Muscle layer of duodenum (tissue), 2 donors: ENCODE data around the gene FXYD4.

ENCODE experiments used
- H3K27ac ChIP-seq: one replicate; pipeline ENCODE4 v1.7.0; 2013; ENCODE audit warnings: mild to moderate bottlenecking, low read length
- H3K27me3 ChIP-seq: one replicate; pipeline ENCODE4 v1.7.0; 2013; ENCODE audit warnings: low read depth, mild to moderate bottlenecking, control low read depth, low read length
- H3K36me3 ChIP-seq, 2 donors: one replicate each; pipeline ENCODE4 v1.7.0; 2013; ENCODE audit warnings: low read length in 2 of 2, control low read depth in 1 of 2, mild to moderate bottlenecking in 1 of 2; ENCODE audit not compliant: insufficient read depth in 2 of 2, control insufficient read depth in 1 of 2
- H3K4me1 ChIP-seq, 2 donors: one replicate each; pipeline ENCODE4 v1.7.0; 2013; ENCODE audit warnings: low read length in 2 of 2, mild to moderate bottlenecking in 2 of 2, control low read depth in 1 of 2, moderate library complexity in 1 of 2; ENCODE audit not compliant: insufficient read depth in 2 of 2, control insufficient read depth in 1 of 2
- H3K4me3 ChIP-seq, 2 donors: one replicate each; pipeline ENCODE4 v1.7.0; 2013; ENCODE audit warnings: low read length in 2 of 2, low read depth in 1 of 2, mild to moderate bottlenecking in 1 of 2
- H3K9me3 ChIP-seq, 2 donors: one replicate each; pipeline ENCODE4 v1.7.0; 2013; ENCODE audit warnings: low read length in 2 of 2, control low read depth in 1 of 2, mild to moderate bottlenecking in 1 of 2; ENCODE audit not compliant: control insufficient read depth in 1 of 2
- donor health status: healthy.

Gene FXYD4

DNA sequence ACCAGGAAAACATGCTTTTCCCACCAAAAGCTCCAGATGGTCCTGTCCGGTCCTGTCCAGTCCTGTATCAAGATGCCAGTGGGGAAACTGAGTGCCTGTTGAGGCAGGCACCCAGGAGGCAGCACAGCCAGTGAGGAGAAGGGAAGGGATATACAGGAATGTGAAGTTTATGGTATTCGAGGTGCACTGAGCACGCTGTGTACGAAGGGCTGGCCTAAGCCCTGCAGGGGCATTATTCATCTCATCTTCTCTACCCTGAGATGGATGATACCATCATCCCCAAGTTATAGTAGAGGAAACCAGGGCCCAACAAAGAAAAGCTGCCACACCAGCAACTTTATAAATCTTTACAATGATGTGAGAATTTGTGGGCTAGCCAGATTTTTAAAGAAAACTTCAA lies 23.4 kb upstream of the FXYD4 start:
- no peaks in the 10 kb centered on the region for H3K36me3 ChIP-seq
- no peaks in the 10 kb centered on the region for H3K9me3 ChIP-seq
- peaks cover 12% of the 10 kb centered on the region for H3K27me3 ChIP-seq
- no peaks in the 10 kb centered on the region for H3K4me1 ChIP-seq
- no peak overlapping the region for H3K4me3 ChIP-seq
- H3K27ac ChIP-seq = no peak overlapping the region

DNA sequence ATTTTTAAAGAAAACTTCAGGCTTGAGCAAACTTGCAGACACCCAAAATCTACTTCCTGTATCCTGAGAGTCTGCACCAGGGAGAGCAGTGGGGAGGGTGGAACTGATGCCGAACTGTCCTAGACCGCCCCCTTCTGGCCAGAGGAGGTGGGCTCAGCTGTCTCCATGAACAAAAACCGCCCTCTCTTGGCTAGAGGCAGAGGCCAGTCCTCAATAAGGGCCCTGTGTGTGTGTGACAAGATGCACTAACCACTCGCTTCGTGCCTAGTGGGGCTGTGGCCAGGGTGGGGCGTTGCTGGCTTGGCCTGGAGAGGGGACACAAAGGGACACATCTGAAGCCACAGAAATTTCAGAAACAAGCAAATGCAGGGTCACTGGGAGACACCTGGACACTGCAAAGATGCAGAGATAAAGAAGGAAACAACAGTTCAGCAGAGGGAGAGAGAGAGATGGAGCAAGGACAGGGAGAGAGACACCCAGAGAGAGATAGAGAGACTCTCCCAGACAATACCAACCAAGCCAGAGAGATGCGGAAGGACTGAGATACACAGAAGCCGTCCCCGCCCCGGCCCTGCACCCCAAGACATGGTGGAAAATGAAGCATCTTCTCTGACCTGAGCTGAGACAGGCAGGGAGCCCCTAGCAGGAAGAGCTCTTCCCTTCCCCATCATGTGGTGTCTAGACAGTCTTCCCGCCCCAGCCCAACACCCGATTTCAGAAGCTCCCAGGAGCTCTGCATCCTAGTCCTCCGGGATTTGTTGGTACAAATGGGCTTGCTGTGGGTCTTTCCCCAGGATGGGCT lies 22.7 kb upstream of the FXYD4 start:
- Histone ChIP-seq H3K4me1 (no peaks in the 10 kb centered on the region), H3K9me3 (no peaks in the 10 kb centered on the region), H3K4me3 (no peak overlapping the region), H3K27me3 (peaks cover 12% of the 10 kb centered on the region), H3K36me3 (no peaks in the 10 kb centered on the region), H3K27ac (no peak overlapping the region)

DNA sequence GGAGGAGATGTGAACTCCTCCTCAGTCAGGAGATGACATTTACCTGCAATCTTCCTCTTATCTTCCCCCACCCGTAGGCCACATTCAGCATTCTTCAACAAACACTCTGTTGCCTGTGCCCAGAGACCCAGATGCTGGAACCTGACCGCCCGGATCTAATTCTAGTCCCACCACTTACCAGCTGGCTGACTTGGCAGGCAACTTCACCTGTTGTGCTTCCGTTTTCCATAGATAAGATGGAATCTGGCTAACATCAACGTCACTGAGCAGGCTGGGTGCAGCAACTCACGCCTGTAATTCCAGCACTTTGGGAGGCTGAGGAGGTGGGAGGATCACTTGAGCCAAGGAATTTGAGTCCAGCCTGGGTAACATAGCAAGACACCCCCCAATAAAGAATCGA lies 21.3 kb upstream of the FXYD4 start:
- no peaks in the 10 kb centered on the region for H3K36me3 ChIP-seq
- H3K27ac ChIP-seq = no peak overlapping the region
- no peaks in the 10 kb centered on the region for H3K4me1 ChIP-seq
- no peaks in the 10 kb centered on the region for H3K9me3 ChIP-seq
- H3K27me3 ChIP-seq = peaks cover 12% of the 10 kb centered on the region
- no peak overlapping the region for H3K4me3 ChIP-seq

DNA sequence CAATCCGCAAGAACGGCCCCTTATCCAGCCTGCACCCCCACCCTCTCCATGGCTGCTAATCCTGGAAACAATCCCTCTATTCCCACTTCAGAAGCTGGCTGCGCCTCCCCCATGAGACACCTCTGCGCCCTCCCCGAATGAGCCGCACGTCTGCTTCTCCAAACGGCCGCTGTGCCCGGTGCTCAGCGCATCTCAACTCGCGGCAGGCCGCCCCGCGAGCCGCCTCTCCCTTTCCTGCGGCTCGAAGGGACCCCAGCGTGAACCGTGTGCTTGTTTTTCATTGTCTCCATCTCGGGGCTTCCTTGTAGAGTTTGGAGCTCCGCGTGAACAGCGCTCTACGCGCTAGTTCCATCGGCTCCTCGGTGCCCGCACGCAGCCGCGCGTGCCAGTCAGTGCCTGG lies 20.8 kb upstream of the FXYD4 start:
- Histone ChIP-seq H3K4me1 (no peaks in the 10 kb centered on the region), H3K36me3 (no peaks in the 10 kb centered on the region), H3K27ac (no peak overlapping the region), H3K27me3 (peaks cover 12% of the 10 kb centered on the region), H3K9me3 (no peaks in the 10 kb centered on the region), H3K4me3 (no peak overlapping the region)

DNA sequence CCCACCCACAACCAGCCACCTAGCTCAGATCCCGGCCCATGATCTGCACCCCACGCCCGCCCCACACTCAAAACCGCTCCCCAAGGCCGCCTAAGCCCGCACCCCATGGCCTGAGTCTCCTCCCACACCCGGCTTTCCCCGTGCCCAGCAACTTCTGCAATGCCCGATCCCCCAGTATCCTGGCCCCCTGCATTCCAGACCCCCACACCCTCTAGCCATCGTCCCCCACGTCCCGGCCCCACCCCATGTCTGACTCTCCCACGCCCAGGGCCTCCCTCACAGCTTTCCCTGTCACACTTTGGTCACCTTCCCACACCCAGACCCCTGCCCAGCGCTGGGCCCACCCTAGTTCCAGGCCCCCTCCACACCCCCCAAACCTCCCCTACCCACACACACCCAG lies 20.1 kb upstream of the FXYD4 start:
- no peak overlapping the region for H3K27ac ChIP-seq

DNA sequence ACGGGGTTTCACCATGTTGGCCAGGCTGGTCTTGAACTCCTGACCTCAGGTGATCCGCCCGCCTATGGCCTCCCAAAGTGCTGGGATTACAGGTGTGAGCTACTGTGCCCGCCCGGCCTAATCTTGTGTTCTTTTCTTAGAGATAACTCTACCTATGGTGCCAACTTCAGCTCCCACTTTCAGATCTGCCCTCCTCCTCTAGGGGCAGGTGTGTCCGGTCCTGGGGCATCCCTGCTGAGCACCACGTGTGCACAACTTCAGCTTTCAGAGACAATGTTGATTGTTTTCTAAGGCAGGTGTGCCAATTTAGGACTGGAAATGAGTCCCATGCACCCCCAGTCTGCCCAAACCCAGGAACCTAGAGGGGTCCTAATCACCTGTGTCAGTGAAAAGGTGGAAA lies 18.5 kb upstream of the FXYD4 start:
- no peak overlapping the region for H3K4me3 ChIP-seq
- H3K4me1 ChIP-seq = no peaks in the 10 kb centered on the region
- H3K36me3 ChIP-seq = no peaks in the 10 kb centered on the region
- H3K9me3 ChIP-seq = no peaks in the 10 kb centered on the region
- H3K27me3 ChIP-seq = peaks cover 12% of the 10 kb centered on the region
- H3K27ac ChIP-seq = no peak overlapping the region

More for the DNA sequence above, 20.1 kb upstream of the FXYD4 start:
- H3K4me1 ChIP-seq = no peaks in the 10 kb centered on the region
- H3K4me3 ChIP-seq = no peak overlapping the region
- no peaks in the 10 kb centered on the region for H3K9me3 ChIP-seq
- no peaks in the 10 kb centered on the region for H3K36me3 ChIP-seq
- H3K27me3 ChIP-seq = peaks cover 12% of the 10 kb centered on the region

DNA sequence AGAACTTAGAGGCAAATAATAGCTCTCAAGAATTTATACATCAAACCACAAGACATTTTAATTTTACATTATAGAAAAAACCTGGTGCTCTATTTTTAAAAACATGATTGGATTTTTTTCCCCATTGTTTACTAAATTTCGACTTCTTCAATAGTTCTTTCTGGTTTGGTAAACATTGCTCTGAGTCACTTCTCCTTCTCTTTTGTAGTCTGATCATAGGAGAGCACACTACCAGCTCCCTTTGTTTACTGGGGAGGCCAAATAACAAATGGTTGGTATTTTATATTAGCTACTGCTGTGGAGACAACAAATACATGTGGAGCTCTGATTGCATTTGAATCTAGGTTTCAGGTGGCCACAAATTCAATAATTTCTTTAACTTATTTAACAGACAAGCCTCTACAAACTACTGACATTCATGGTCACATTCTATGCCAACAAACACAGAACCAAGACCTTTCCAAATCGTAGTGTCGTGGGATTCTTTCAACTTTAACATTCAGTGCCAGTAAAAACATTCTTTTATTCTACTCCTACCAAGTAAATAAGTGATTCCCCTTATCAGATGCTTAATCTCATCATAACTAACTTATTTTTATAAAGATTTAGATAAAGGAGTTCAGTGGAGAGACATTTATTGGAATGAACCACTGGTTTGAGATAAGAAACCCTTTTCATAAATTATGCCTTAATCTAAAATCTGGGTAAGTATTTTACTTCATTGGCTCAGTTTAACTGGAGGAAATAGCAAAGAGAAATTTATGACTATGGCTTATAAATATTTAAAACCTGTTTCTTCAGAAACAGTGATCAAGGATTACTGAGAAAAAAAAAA lies 17.7 kb upstream of the FXYD4 start:
- H3K9me3 ChIP-seq = no peaks in the 10 kb centered on the region
- no peaks in the 10 kb centered on the region for H3K36me3 ChIP-seq
- no peak overlapping the region for H3K27ac ChIP-seq
- H3K4me3 ChIP-seq = no peak overlapping the region
- H3K27me3 ChIP-seq = peaks cover 12% of the 10 kb centered on the region
- H3K4me1 ChIP-seq = no peaks in the 10 kb centered on the region

DNA sequence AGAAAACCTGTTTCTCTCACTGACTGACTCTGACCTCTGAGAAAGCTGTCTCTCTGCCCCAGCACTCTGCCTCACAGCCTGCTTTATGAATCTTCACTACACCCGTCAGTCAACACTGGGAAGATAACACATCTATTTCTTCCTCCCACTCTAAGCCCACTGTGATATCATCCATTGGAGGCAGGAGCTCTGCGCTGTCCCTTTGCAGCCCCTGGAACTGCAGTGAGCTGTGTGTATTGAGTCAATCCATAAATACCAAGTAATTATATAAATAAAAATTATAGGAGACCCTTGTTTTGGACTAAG lies 17.2 kb upstream of the FXYD4 start:
- no peaks in the 10 kb centered on the region for H3K9me3 ChIP-seq
- H3K27me3 ChIP-seq = peaks cover 12% of the 10 kb centered on the region
- H3K4me1 ChIP-seq = no peaks in the 10 kb centered on the region
- no peaks in the 10 kb centered on the region for H3K36me3 ChIP-seq
- no peak overlapping the region for H3K27ac ChIP-seq
- no peak overlapping the region for H3K4me3 ChIP-seq

DNA sequence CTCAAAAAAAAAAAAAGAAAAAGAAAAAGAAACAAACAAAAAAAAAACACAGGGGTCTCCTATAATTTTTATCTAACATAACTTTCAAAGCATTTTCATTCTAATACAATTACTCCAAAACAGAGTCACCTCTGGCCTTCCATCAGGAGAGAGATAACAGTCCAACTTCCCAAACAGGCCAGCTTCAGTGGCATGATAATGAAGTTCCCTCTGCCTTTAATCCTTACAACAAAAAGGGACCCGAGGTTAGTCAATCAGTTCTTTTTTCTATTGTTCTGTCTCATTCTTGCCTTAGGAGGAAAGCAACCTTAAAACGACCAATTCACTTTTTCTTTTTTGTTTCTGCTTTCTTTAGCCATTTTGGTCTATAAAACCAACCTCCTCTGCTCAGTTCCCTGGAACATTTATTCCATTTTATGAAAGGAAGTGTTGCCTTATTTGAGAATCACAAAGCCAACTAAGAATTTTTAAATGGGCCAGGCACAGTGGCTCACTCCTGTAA lies 16.5 kb upstream of the FXYD4 start:
- Histone ChIP-seq H3K36me3 (no peaks in the 10 kb centered on the region), H3K27ac (no peak overlapping the region), H3K4me1 (no peaks in the 10 kb centered on the region), H3K9me3 (no peaks in the 10 kb centered on the region), H3K27me3 (peaks cover 9% of the 10 kb centered on the region), H3K4me3 (no peak overlapping the region)

DNA sequence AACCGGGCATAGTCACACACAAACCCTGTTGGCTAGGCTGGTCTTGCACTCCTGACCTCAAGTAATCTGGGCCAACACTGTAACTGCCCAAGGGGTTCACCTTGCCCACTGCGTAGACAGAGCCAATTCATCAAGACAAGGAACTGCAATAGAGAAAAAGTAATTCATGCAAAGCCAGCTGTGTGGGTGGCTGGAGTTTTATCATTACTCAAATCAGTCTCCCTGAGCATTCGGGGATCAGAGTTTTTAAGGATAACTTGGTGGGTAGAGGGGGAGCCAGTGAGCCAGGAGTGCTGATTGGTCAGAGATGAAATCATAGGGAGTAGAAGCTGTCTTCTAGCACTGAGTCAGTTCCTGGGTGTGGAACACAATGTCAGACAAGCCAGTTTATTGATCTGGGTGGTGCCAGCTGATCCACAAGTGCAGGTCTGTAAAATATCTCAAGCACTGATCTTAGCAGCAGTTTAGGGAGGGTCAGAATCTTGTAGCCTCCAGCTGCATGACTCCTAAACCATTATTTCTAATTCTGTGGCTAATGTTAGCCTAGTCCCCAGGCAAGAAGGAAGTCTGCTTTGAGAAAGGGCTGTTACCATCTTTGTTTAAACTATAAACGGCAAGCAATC lies 15.6 kb upstream of the FXYD4 start:
- Histone ChIP-seq H3K9me3 (no peaks in the 10 kb centered on the region), H3K27ac (no peak overlapping the region), H3K4me3 (no peak overlapping the region), H3K4me1 (no peaks in the 10 kb centered on the region), H3K27me3 (peaks cover under 1% of the 10 kb centered on the region), H3K36me3 (no peaks in the 10 kb centered on the region)

DNA sequence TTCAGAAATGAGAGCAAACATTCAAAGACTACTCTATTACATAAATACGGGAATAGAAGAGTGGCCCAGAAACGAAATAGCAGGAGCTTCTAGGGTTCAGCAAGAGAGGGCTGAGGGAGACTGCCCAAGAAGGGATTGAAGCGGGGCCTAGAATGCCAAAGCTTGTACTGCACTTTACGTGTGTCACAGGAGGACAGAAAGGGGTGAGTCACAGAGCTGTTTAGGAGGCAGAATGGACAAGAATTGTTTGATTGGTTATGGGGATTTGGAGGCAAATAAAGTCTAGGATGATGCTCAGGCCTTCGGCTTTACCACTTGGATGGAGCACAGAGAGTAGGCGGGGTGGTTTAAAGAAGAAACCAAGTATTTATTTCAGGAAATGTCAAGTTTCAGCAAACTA lies 11.3 kb upstream of the FXYD4 start:
- peaks cover 0 to 13% of the 10 kb centered on the region in 2 donors for H3K4me1 ChIP-seq
- no peak overlapping the region for H3K27ac ChIP-seq
- no peak overlapping the region for H3K4me3 ChIP-seq
- no peaks in the 10 kb centered on the region for H3K36me3 ChIP-seq
- H3K27me3 ChIP-seq = no peaks in the 10 kb centered on the region
- no peaks in the 10 kb centered on the region for H3K9me3 ChIP-seq
